ENCODE data around the gene NFYC.

- TF ChIP-seq POLR2AphosphoS5 (IDR thresholded peaks at IDR 0.05; ENCODE audit: low read depth, low read length) (no peak), POLR2A (IDR thresholded peaks at IDR 0.05; ENCODE audit: low read depth, low read length) (no peak), SPI1 (IDR thresholded peaks at IDR 0.05; ENCODE audit: low read depth, low read length) (no peak), TAF1 (IDR thresholded peaks at IDR 0.05; ENCODE audit: low read depth, low read length) (no peak), PAX5 (IDR thresholded peaks at IDR 0.05; ENCODE audit: insufficient read depth, low read length, severe bottlenecking) (no peak), POU2F2 (IDR thresholded peaks at IDR 0.05; ENCODE audit: low read depth, low read length) (no peak)
These were observed 91.7 kb downstream of the NFYC start, which contains the start of gene KCNQ4 for GRCh38 chr1:40783001-40783905.
